MM.1S (cell line): Measurements from ENCODE around the gene RMND5A.
A peak's percentile ranks its signal among the peaks of the same experiment; 100 is the strongest.

Experiments
- DNase-seq: peaks from one replicate; pipeline ENCODE4 v3.0.0-alpha.2; 2015
- H2AFZ ChIP-seq: fragments of 300-600 bp; sonication (generic); 2 replicates; pipeline ENCODE4 v1.6.0; 2016; ENCODE audit warnings: antibody characterized with exemption, low read length
- H3F3A ChIP-seq: fragments of 300-600 bp; sonication (generic); 2 replicates; pipeline ENCODE4 v1.6.1; 2016; ENCODE audit warnings: mild to moderate bottlenecking, antibody characterized with exemption, low read length, moderate library complexity, mixed read lengths; ENCODE audit not compliant: insufficient read depth
- H3K27ac ChIP-seq: fragments of 300-600 bp; sonication (generic); 2 replicates; pipeline ENCODE4 v1.5.1; 2016; ENCODE audit warnings: mild to moderate bottlenecking, low read length
- H3K27me3 ChIP-seq: fragments of 300-600 bp; sonication (generic); replicated peaks from 2 replicates; pipeline ENCODE4 v1.6.0; 2016; ENCODE audit warnings: low read length; ENCODE audit not compliant: insufficient read depth
- H3K36me3 ChIP-seq: fragments of 300-600 bp; sonication (generic); replicated peaks from 2 replicates; pipeline ENCODE4 v1.6.1; 2016; ENCODE audit warnings: mild to moderate bottlenecking, low read length, mixed read lengths; ENCODE audit not compliant: insufficient read depth
- H3K4me1 ChIP-seq: fragments of 300-600 bp; sonication (generic); 2 replicates; pipeline ENCODE4 v1.6.1; 2016; ENCODE audit warnings: low read length, mixed read lengths
- H3K4me2 ChIP-seq: fragments of 300-600 bp; sonication (generic); 2 replicates; pipeline ENCODE4 v1.6.0; 2016; ENCODE audit warnings: low read depth, low read length
- H3K4me3 ChIP-seq: fragments of 300-600 bp; sonication (generic); 2 replicates; pipeline ENCODE4 v1.5.1; 2016; ENCODE audit warnings: low read length, mixed read lengths
- H3K79me2 ChIP-seq: fragments of 300-600 bp; sonication (generic); 2 replicates; pipeline ENCODE4 v1.6.1; 2016; ENCODE audit warnings: mixed run types, low read length, mixed read lengths
- H3K9ac ChIP-seq: fragments of 300-600 bp; sonication (generic); 2 replicates; pipeline ENCODE4 v1.6.1; 2016; ENCODE audit warnings: low read length, mixed read lengths
- H3K9me2 ChIP-seq: fragments of 300-600 bp; sonication (generic); replicated peaks from 2 replicates; pipeline ENCODE4 v1.6.1; 2016; ENCODE audit warnings: mild to moderate bottlenecking, low read length, mixed read lengths; ENCODE audit not compliant: insufficient read depth
- H3K9me3 ChIP-seq: fragments of 300-600 bp; sonication (generic); replicated peaks from 2 replicates; pipeline ENCODE4 v1.6.1; 2016; ENCODE audit warnings: mild to moderate bottlenecking, low read length, mixed read lengths; ENCODE audit not compliant: insufficient read depth
- H4K20me1 ChIP-seq: fragments of 300-600 bp; sonication (generic); 2 replicates; pipeline ENCODE4 v1.6.1; 2016; ENCODE audit warnings: mild to moderate bottlenecking, low read length, moderate library complexity, mixed read lengths; ENCODE audit not compliant: insufficient read depth
- CTCF ChIP-seq: fragments of 300-600 bp; sonication (generic); IDR thresholded peaks from 2 replicates; pipeline ENCODE4 v1.5.1; 2016; ENCODE audit warnings: antibody characterized with exemption, low read length, mixed read lengths
- EZH2 ChIP-seq: fragments of 300-600 bp; sonication (generic); optimal IDR thresholded peaks from 2 replicates; pipeline ENCODE3; 2017; ENCODE audit warnings: low read depth, mild to moderate bottlenecking, antibody characterized with exemption, low read length, mixed read lengths
- EZH2phosphoT487 ChIP-seq: fragments of 300-600 bp; sonication (generic); IDR thresholded peaks from 2 replicates; pipeline ENCODE4 v1.6.1; 2018; ENCODE audit warnings: antibody characterized with exemption, low read length

Gene RMND5A

GRCh38 chr2:86783615-86784339 is 63.7 kb downstream of the RMND5A start:
- Histone ChIP-seq H3K4me3 (no peak overlapping the region), H3K27me3 (no peaks in the 10 kb centered on the region), H3K9me2 (no peaks in the 10 kb centered on the region), H2AFZ (no peak overlapping the region), H3K4me1 (peaks cover 9% of the 10 kb centered on the region; the same call in 1 of the 2 replicates), H3K27ac (peak overlapping the region; percentile 2; the same call in 1 of the 2 replicates), H3K36me3 (no peaks in the 10 kb centered on the region), H3K79me2 (no peaks in the 10 kb centered on the region), H4K20me1 (no peaks in the 10 kb centered on the region), H3K9me3 (no peaks in the 10 kb centered on the region), H3K9ac (no peak overlapping the region), H3K4me2 (peak overlapping the region; percentile 20; the same call in 1 of the 2 replicates), H3F3A (peaks cover 9% of the 10 kb centered on the region)
- peak; percentile 40 for DNase-seq
- TF ChIP-seq EZH2 (no peak), EZH2phosphoT487 (no peak), CTCF (no peak)

- no peaks in the 10 kb centered on the region for H3K36me3 ChIP-seq
- TF ChIP-seq EZH2, result no peak
- TF ChIP-seq EZH2phosphoT487, result no peak
- no peak for TF ChIP-seq CTCF
- H3K4me3 ChIP-seq, result no peak overlapping the region
- H4K20me1 ChIP-seq, result no peaks in the 10 kb centered on the region
- H3K4me2 ChIP-seq, result no peak overlapping the region
- DNase-seq, result no peak
- H3K9ac ChIP-seq, result no peak overlapping the region
- no peak overlapping the region for H2AFZ ChIP-seq
- H3F3A ChIP-seq, result peaks cover 9% of the 10 kb centered on the region
- no peaks in the 10 kb centered on the region for H3K9me3 ChIP-seq
- H3K79me2 ChIP-seq, result no peaks in the 10 kb centered on the region
- H3K27ac ChIP-seq, result no peak overlapping the region
- peaks cover 7% of the 10 kb centered on the region; the same call in 1 of the 2 replicates for H3K27me3 ChIP-seq
- H3K9me2 ChIP-seq, result no peaks in the 10 kb centered on the region
- peaks cover 9% of the 10 kb centered on the region; the same call in 1 of the 2 replicates for H3K4me1 ChIP-seq
These were observed 65.4 kb downstream of the RMND5A start for GRCh38 chr2:86785456-86785855.

GRCh38 chr2:86786001-86786536 is 66.0 kb downstream of the RMND5A start:
- no peak for DNase-seq
- Histone ChIP-seq H3K4me1 (peaks cover 9% of the 10 kb centered on the region; the same call in 1 of the 2 replicates), H3K9ac (no peak overlapping the region), H4K20me1 (no peaks in the 10 kb centered on the region), H3K79me2 (no peaks in the 10 kb centered on the region), H3K9me2 (no peaks in the 10 kb centered on the region), H2AFZ (no peak overlapping the region), H3F3A (peaks cover 9% of the 10 kb centered on the region), H3K4me3 (no peak overlapping the region), H3K27me3 (peaks cover 11% of the 10 kb centered on the region; the same call in 1 of the 2 replicates), H3K27ac (no peak overlapping the region), H3K9me3 (no peaks in the 10 kb centered on the region), H3K4me2 (no peak overlapping the region), H3K36me3 (no peaks in the 10 kb centered on the region)
- TF ChIP-seq CTCF (no peak), EZH2phosphoT487 (no peak), EZH2 (no peak)
